Omental fat pad (tissue), 4 donors: ENCODE data around the gene DSE. TPM values are rescaled to one million over a fixed set of nuclear protein-coding genes. Genes with fewer than 3 reads are reported as not detected.

ENCODE experiments used
- ATAC-seq: fragments of 150-250 bp; one replicate; pipeline ENCODE4 v1.9.1; 2016; ENCODE audit warnings: mild to moderate bottlenecking, moderate library complexity; ENCODE audit not compliant: low FRiP score
- DNase-seq: peaks from one replicate; pipeline ENCODE4 v3.0.0-alpha.2; 2019; ENCODE audit warnings: low spot score
- CTCF ChIP-seq, 3 donors: fragments of 450-650 bp; IDR thresholded peaks; one replicate each; pipeline ENCODE4 v1.5.1; 2016 to 2017; ENCODE audit warnings: antibody characterized with exemption in 3 of 3, mild to moderate bottlenecking in 3 of 3, moderate library complexity in 2 of 3
- total RNA-seq, 4 donors: library from RNA; depleted of rRNA; stranded (reverse); fragments of >200 nt; gene quantifications; one replicate each; pipeline ENCODE4 v1.1.0, GENCODE V29; 2016

DSE gene
- total RNA-seq, 4 donors from 2014 or later = 80.9 to 145 (median 100) TPM

DNA sequence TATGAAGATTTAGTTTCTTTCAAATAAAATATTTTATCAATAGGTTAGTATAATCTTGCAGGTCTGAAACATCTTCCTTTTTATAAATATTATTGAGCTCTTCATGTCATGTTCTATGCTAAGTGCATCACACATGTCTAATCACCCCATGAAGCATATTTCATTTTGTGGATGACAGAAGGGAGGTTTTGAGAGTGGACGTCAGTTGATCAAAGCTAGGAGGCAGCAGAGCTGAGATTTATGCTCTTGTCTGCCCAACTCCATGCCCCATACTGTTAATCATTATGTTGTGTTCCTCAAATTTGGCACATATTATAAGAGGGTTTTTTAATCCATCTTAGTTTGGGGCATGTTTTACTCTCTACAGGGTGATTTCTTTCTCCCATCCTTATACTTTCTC lies 22.7 kb downstream of the DSE start:
- no peak for TF ChIP-seq CTCF (IDR thresholded peaks at IDR 0.05)
- ATAC-seq (peak; percentile 48), DNase-seq (no peak)

DNA sequence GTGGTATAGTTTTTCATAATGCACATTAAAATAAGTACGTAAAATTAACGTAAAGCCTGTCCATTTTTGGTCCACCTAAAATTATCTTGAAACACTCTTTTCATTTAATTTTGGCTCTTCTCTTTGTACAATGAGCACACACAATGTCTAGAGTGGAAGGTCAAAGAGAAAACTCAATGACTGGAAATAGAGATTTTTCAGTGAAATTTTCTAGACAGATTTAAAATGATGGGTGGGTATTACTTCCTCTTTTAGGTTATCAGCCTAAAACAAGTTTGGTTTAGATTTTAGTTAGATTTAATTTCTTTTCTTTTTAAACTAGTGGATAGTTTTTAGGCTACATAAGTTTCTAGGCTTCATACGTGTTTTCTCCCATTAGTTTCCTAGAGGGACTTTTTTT lies 24.9 kb downstream of the DSE start:
- ATAC-seq (no peak), DNase-seq (no peak)
- TF ChIP-seq CTCF (IDR thresholded peaks at IDR 0.05) = no peak

GRCh38 chr6:116396441-116396840 lies 25.7 kb downstream of the DSE start:
- TF ChIP-seq CTCF (IDR thresholded peaks at IDR 0.05) = no peak
- DNase-seq (no peak), ATAC-seq (no peak)

DNA sequence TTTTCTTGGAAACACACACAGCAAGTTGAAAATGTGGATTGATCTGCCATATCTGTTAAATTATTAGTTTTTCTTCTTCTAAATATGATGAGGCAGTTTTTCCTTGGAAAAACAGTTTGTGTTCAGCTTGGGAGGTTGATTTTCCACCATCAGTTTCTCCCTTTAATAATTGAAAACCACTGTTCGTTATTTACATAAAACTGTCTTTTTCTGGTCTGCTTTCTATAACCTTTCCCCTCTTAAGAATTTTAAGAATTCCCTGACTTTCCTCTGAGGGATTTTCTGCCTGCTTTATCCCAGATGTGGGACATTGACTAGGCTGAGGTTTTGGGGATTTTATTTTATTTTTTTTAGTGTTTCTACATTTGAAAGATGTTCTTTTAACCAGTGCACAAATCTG lies 27.2 kb downstream of the DSE start:
- DNase-seq (no peak), ATAC-seq (no peak)
- TF ChIP-seq CTCF (IDR thresholded peaks at IDR 0.05) = no peak

- no peak for DNase-seq
- TF ChIP-seq CTCF (IDR thresholded peaks at IDR 0.05) = no peak
- no peak for ATAC-seq
Observed at GRCh38 chr6:116398316-116399010, 27.7 kb downstream of the DSE start.

GRCh38 chr6:116399287-116399686 lies 28.5 kb downstream of the DSE start:
- no peak for TF ChIP-seq CTCF (IDR thresholded peaks at IDR 0.05)
- ATAC-seq (no peak), DNase-seq (no peak)

- peak; percentile 67 for ATAC-seq
- DNase-seq = no peak
- no peak for TF ChIP-seq CTCF (IDR thresholded peaks at IDR 0.05)
Observed at GRCh38 chr6:116400328-116400727, 29.6 kb downstream of the DSE start.
